ENCODE results near the gene FBXO9. TPM values are rescaled to one million over a fixed set of nuclear protein-coding genes. Genes with fewer than 3 reads are reported as not detected.
A peak's percentile ranks its signal among the peaks of the same experiment; 100 is the strongest.

Gene FBXO9
- total RNA-seq, 1 experiment from 2014 or later, result 68.4 TPM

- no peak overlapping the region for H2BK12ac ChIP-seq (ENCODE audit: insufficient read length, low read depth, low read length)
Observed at GRCh38 chr6:53111865-53112264, 46.7 kb downstream of the FBXO9 start.

More at GRCh38 chr6:53111865-53112264, 46.7 kb downstream of the FBXO9 start:
- Mint-ChIP-seq H3K4me1 (peaks cover 10 to 12% of the 10 kb centered on the region in 2 experiments), H3K9me3 (peaks cover 2 to 3% of the 10 kb centered on the region in 2 experiments; a peak in 2 of 5 replicates), H3K27ac (no peak overlapping the region), H3K36me3 (ENCODE audit: insufficient read depth in 1 of 3, low read depth in 3 of 3) (no peaks in the 10 kb centered on the region), H3K27me3 (ENCODE audit: low read depth) (peaks cover 3% of the 10 kb centered on the region; the same call in 1 of the 2 replicates), H3K4me3 (no peak overlapping the region)
- no peak overlapping the region for H4K5ac ChIP-seq (ENCODE audit: insufficient read length, low read depth, low read length)
- H2BK5ac ChIP-seq (ENCODE audit: insufficient read length, low read length), result no peak overlapping the region
- H3K4me1 ChIP-seq (ENCODE audit: insufficient read depth, low read length), result no peaks in the 10 kb centered on the region
- no peak overlapping the region for H3T11ph ChIP-seq (ENCODE audit: low read length)
- H2AFZ ChIP-seq (ENCODE audit: low read length), result no peak overlapping the region
- H3K27ac ChIP-seq (ENCODE audit: insufficient read length, low read depth, low read length), result no peak overlapping the region
- TF ChIP-seq CTCF (conservative IDR thresholded peaks at IDR 0.05), result no peak
- no peaks in the 10 kb centered on the region for H3K9me3 ChIP-seq (ENCODE audit: control insufficient read depth, low read depth, low read length)
- WGBS (ENCODE audit: extremely low coverage, insufficient read length, low lambda C conversion rate), result no CpG with 5 or more reads among the region's 6 CpGs
- no peak overlapping the region for H3K56ac ChIP-seq (ENCODE audit: insufficient read length, low read depth, low read length)
- no peaks in the 10 kb centered on the region for H3K27me3 ChIP-seq (ENCODE audit: insufficient read depth, low read length)
- H4K8ac ChIP-seq (replicated peaks; ENCODE audit: insufficient read length, low read depth, low read length), result no peak overlapping the region
- H3K18ac ChIP-seq (ENCODE audit: insufficient read length, low read depth, low read length), result peak overlapping the region; percentile 5
- H3K4ac ChIP-seq (ENCODE audit: low read depth, low read length), result no peak overlapping the region
- no peaks in the 10 kb centered on the region for H3K79me2 ChIP-seq (ENCODE audit: insufficient read depth, low read length)
- H4K91ac ChIP-seq (ENCODE audit: insufficient read length, low read depth, low read length), result no peak overlapping the region
- no peak for DNase-seq
- no peak overlapping the region for H3K9ac ChIP-seq (ENCODE audit: extremely low read depth, insufficient read length, low read length)
- H2BK20ac ChIP-seq (ENCODE audit: low read depth, low read length, poor library complexity, severe bottlenecking), result no peak overlapping the region
- no peaks in the 10 kb centered on the region for H3K23me2 ChIP-seq (ENCODE audit: insufficient read length, low read depth, low read length, poor library complexity, severe bottlenecking)
- no peak overlapping the region for H2BK120ac ChIP-seq (ENCODE audit: low read depth, low read length, poor library complexity, severe bottlenecking)
- H3K14ac ChIP-seq (ENCODE audit: insufficient read depth, low read length), result no peak overlapping the region
- no peaks in the 10 kb centered on the region for H4K20me1 ChIP-seq (ENCODE audit: control insufficient read depth, insufficient read depth, insufficient read length)
- H3K79me1 ChIP-seq (ENCODE audit: insufficient read depth, low read depth, low read length, poor library complexity, severe bottlenecking), result no peaks in the 10 kb centered on the region
- no peak overlapping the region for H2AK5ac ChIP-seq (ENCODE audit: insufficient read length, low read length)
- H3K23ac ChIP-seq (ENCODE audit: insufficient read length, low read depth, low read length), result no peak overlapping the region
- no peak overlapping the region for H2BK15ac ChIP-seq (ENCODE audit: low read depth, low read length)
- H3K4me2 ChIP-seq (ENCODE audit: insufficient read depth, insufficient read length, low read length), result no peak overlapping the region
